GM19395 (cell line): ENCODE results near the gene ELN.

Experiments used
- ATAC-seq: cut with Tn5 transposase; IDR thresholded peaks from one replicate; pipeline ENCODE4 v1.9.1; 2021; ENCODE audit warnings: mild to moderate bottlenecking, moderate library complexity; ENCODE audit not compliant: unreplicated experiment

The ELN gene

GRCh38 chr7:74092321-74092963 is 64.5 kb downstream of the ELN start:
- no peak for ATAC-seq

GRCh38 chr7:74092964-74093471 is 65.0 kb downstream of the ELN start:
- ATAC-seq: peak; percentile 64

- ATAC-seq: peak; percentile 13
These were observed 65.8 kb downstream of the ELN start for GRCh38 chr7:74093671-74094223.

GRCh38 chr7:74094224-74095101 is 66.5 kb downstream of the ELN start:
- ATAC-seq: peak; percentile 59

GRCh38 chr7:74095135-74095534 is 67.2 kb downstream of the ELN start:
- ATAC-seq: no peak

- no peak for ATAC-seq
These were observed 70.1 kb downstream of the ELN start for GRCh38 chr7:74097937-74098614.

GRCh38 chr7:74099031-74099430 is 71.1 kb downstream of the ELN start:
- ATAC-seq: no peak

- ATAC-seq: peak; percentile 84
These were observed 73.2 kb downstream of the ELN start for GRCh38 chr7:74101061-74101681.

- no peak for ATAC-seq
These were observed 75.3 kb downstream of the ELN start for GRCh38 chr7:74103219-74103772.

GRCh38 chr7:74104702-74105101 is 76.7 kb downstream of the ELN start:
- ATAC-seq: no peak

- ATAC-seq: no peak
These were observed 78.0 kb downstream of the ELN start for GRCh38 chr7:74105992-74106391.

- no peak for ATAC-seq
These were observed 78.9 kb downstream of the ELN start for GRCh38 chr7:74106846-74107245.

GRCh38 chr7:74115326-74115725 is 87.4 kb downstream of the ELN start:
- ATAC-seq: no peak

- ATAC-seq: no peak
These were observed 88.4 kb downstream of the ELN start for GRCh38 chr7:74116356-74116755.
